ENCODE measurements around the gene CENPF. TPM values are rescaled to one million over a fixed set of nuclear protein-coding genes. Genes with fewer than 3 reads are reported as not detected.

Gene CENPF
- total and polyA plus RNA-seq, 12 donors: 0.15 to 8.7 (median 0.59) TPM

- no peaks in the 10 kb centered on the region for H3K9me3 ChIP-seq
- 32 to 38% methylated on average over 3 of the region's 3 CpGs for WGBS, 2 donors
- intact Hi-C loops (cut with DNase I): no loop called here
- no peaks in the 10 kb centered on the region for H3K36me3 ChIP-seq
- H3K4me1 ChIP-seq: no peaks in the 10 kb centered on the region
- TF ChIP-seq CTCF (IDR thresholded peaks at IDR 0.05): no peak
- H3K4me3 ChIP-seq: no peak overlapping the region
- no peak overlapping the region for H3K27ac ChIP-seq
- H3K27me3 ChIP-seq: peaks cover 0 to 17% (median 0%) of the 10 kb centered on the region in 7 donors
- ATAC-seq (no peak), DNase-seq (no peak)
These were observed 82.9 kb downstream of the CENPF start for GRCh38 chr1:214685906-214686305.

- intact Hi-C loops (cut with DNase I): no loop called here
- 70 to 78% methylated on average over 5 of the region's 5 CpGs for WGBS, 2 donors
- Histone ChIP-seq H3K27me3 (peaks cover 0 to 15% (median 0%) of the 10 kb centered on the region in 7 donors), H3K4me3 (no peak overlapping the region), H3K4me1 (no peaks in the 10 kb centered on the region), H3K36me3 (no peaks in the 10 kb centered on the region), H3K27ac (no peak overlapping the region), H3K9me3 (no peaks in the 10 kb centered on the region)
- ATAC-seq (no peak), DNase-seq (no peak)
- TF ChIP-seq CTCF (IDR thresholded peaks at IDR 0.05): no peak
These were observed 83.5 kb downstream of the CENPF start for GRCh38 chr1:214686497-214686896.

- intact Hi-C loops (cut with DNase I): no loop called here
- no peaks in the 10 kb centered on the region for H3K4me1 ChIP-seq
- no peak for DNase-seq
- 63 to 66% methylated on average over 3 of the region's 3 CpGs for WGBS, 2 donors
- H3K27ac ChIP-seq: no peak overlapping the region
- ATAC-seq: no peak
- H3K4me3 ChIP-seq: no peak overlapping the region
- H3K36me3 ChIP-seq: no peaks in the 10 kb centered on the region
- H3K9me3 ChIP-seq: no peaks in the 10 kb centered on the region
- no peak for TF ChIP-seq CTCF (IDR thresholded peaks at IDR 0.05)
- H3K27me3 ChIP-seq: peaks cover 0 to 11% (median 0%) of the 10 kb centered on the region in 7 donors
These were observed 85.9 kb downstream of the CENPF start for GRCh38 chr1:214688891-214689290.

GRCh38 chr1:214694769-214695168 lies 91.8 kb downstream of the CENPF start:
- Histone ChIP-seq H3K27me3 (no peaks in the 10 kb centered on the region), H3K27ac (no peak overlapping the region), H3K36me3 (no peaks in the 10 kb centered on the region), H3K9me3 (peaks cover 0 to 7% (median 0%) of the 10 kb centered on the region in 11 donors), H3K4me3 (no peak overlapping the region), H3K4me1 (no peaks in the 10 kb centered on the region)
- DNase-seq: no peak
- 71 to 75% methylated on average over 4 of the region's 4 CpGs for WGBS, 2 donors
- ATAC-seq: no peak
- intact Hi-C loops (cut with DNase I): no loop called here
- no peak for TF ChIP-seq CTCF (IDR thresholded peaks at IDR 0.05)
